T-helper 2 cell treated with Interferon-gamma antibody and Interleukin-4, amounts not matched to agents 5 μg/mL and 100 μg/mL, for 36 hours (primary cell): ENCODE measurements around the gene SRGAP1.

ENCODE experiments used
- DNase-seq: peaks from one replicate; pipeline ENCODE4 v3.0.0; 2021; ENCODE audit warnings: low spot score
- H3K27ac Mint-ChIP-seq: one replicate; pipeline ENCODE4 v1.8.0; 2021; ENCODE audit warnings: mild to moderate bottlenecking, mixed read lengths
- H3K27me3 Mint-ChIP-seq: one replicate; pipeline ENCODE4 v1.8.0; 2021; ENCODE audit warnings: low read depth, mixed read lengths
- H3K36me3 Mint-ChIP-seq: one replicate; pipeline ENCODE4 v1.8.0; 2021; ENCODE audit warnings: low read depth, mixed read lengths
- H3K4me1 Mint-ChIP-seq: one replicate; pipeline ENCODE4 v1.8.0; 2021; ENCODE audit warnings: low read depth, mixed read lengths
- H3K4me3 Mint-ChIP-seq: one replicate; pipeline ENCODE4 v1.8.0; 2022; ENCODE audit warnings: mild to moderate bottlenecking, moderate library complexity, mixed read lengths
- H3K9me3 Mint-ChIP-seq: one replicate; pipeline ENCODE4 v1.8.0; 2021; ENCODE audit warnings: mixed read lengths

SRGAP1 gene

DNA sequence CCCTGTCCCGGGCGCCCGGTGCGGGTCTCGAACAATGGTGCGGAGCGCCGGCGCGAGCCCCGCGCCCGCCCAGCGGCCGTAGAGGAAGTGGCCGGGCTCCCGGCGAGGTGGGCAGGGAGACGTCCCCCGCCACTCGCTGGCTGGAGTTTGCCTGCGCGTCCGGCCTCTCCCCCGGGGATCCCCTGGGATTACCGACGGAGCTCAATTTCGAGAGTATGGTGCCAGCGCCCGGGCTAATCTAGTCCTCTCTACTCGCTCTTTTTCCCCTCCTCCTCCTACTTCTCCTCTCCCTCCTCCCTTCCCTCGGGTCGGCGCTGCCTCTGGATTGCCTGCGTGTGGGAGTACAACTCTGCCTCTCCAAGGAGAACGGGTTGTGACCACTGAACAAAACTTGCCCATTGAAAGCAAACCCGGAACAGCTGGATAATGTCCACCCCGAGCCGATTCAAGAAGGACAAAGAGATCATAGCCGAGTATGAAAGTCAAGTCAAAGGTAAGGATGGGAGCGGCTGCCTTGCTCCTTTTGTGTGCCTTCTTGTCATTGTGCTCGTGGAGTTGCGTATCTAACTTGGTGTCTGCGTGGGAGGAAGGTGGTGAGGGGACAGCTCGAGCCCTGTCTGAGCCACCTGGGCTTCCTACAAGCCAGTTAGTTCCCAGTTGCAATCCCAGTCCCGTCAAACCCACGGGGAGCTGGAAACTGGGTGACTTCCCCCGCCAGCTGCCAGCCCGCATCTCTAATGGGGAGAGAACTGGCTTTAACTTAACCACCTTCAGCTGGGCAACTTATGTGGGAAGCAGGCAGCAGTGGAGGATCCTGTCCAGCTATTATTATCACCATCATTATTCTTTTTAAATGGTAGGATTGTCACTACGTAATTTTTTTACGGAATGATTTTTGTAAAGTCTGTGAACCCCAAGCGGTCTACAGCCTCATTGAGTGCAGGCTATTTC lies at the start of gene SRGAP1:
Gene SRGAP1 (plus strand): TSS at position 310 of the 951 bp plus-strand sequence. CDS start 117 bp downstream, at position 427.
- Mint-ChIP-seq H3K4me3 (peak within 1 kb of the TSS; percentile 92), H3K27me3 (peaks cover 42% of the 10 kb centered on the region), H3K36me3 (peaks cover 2% of the 10 kb centered on the region), H3K27ac (no peak within 1 kb of the TSS), H3K4me1 (peaks cover 10% of the 10 kb centered on the region), H3K9me3 (no peaks in the 10 kb centered on the region)
- DNase-seq = no peak

DNA sequence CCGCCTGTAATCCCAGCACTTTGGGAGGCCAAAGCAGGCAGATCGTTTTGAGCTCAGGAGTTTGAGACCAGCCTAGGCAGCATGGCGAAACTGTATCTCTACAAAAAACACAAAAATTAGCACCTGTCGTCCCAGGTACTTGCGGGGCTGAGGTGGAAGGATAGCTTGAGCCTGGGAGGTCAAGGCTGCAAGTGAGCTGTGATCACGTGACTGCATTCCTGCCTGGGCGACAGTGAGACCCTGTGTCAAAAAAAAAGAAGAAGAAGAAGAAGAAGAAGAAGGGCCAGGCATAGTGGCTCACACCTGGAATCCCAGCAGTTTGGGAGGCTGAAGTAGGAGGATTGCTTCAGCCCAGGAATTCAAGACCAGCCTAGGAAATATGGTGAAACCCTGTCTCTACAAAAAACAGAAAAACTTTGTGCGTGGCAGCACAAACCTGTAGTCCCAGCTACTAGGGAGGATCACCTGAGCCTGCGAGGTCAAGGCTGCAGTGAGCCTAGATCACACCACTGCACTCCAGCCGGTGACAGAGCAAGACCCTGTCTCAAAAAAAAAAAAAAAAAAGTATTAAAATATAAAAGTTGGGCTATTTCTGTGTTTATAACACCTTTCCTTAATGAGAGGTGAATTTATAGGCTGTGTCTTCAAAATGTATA lies 49.3 kb upstream of the SRGAP1 start:
- no peak overlapping the region for H3K27ac Mint-ChIP-seq
- DNase-seq = no peak

DNA sequence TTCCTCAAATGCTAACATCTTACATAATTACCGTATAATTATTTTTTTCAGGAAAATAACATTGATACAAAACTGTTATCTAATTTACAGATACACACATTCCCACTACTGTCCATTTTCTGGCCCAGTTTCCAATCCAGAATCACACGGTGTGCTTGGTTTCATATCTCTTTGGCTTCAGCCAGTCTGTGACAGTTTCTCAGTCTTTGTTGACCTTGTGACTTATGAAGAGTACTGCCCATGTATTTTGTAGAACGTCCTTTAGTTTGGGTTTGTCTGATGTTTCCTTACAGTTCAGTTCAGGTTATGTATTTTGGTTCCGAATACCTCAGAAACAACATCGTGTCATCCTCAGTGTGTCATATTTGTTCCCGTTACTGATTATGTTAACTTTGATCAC lies 48.6 kb upstream of the SRGAP1 start:
- Mint-ChIP-seq H3K9me3 (no peaks in the 10 kb centered on the region), H3K4me1 (no peaks in the 10 kb centered on the region), H3K4me3 (no peak overlapping the region), H3K27ac (no peak overlapping the region), H3K27me3 (no peaks in the 10 kb centered on the region), H3K36me3 (peaks cover 4% of the 10 kb centered on the region)
- DNase-seq = no peak

More for the DNA sequence above, 49.3 kb upstream of the SRGAP1 start:
- Mint-ChIP-seq H3K4me1 (no peaks in the 10 kb centered on the region), H3K4me3 (no peak overlapping the region), H3K36me3 (peaks cover 9% of the 10 kb centered on the region), H3K9me3 (no peaks in the 10 kb centered on the region), H3K27me3 (no peaks in the 10 kb centered on the region)

DNA sequence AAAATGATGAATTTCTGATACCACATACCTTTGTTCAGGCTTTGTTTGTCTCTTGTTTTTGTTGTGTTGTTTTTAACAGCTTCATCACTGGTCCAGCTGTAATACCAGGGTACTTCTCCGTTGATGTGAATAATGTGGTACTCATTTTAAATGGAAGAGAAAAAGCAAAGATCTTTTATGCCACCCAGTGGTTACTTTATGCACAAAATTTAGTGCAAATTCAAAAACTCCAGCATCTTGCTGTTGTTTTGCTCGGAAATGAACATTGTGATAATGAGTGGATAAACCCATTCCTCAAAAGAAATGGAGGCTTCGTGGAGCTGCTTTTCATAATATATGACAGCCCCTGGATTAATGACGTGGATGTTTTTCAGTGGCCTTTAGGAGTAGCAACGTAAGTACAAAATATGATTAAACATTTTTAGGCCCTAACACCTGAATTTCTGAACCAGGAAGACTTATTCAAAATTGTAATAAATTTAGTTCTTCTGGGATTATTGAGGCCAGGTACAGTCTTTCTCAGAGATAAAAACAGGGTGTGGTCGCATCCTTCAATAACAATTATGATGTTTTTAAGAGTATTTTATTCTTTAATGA lies 42.4 kb upstream of the SRGAP1 start:
- Mint-ChIP-seq H3K4me1 (no peaks in the 10 kb centered on the region), H3K9me3 (no peaks in the 10 kb centered on the region), H3K4me3 (no peak overlapping the region), H3K27ac (no peak overlapping the region), H3K27me3 (no peaks in the 10 kb centered on the region), H3K36me3 (peaks cover 3% of the 10 kb centered on the region)
- no peak for DNase-seq

DNA sequence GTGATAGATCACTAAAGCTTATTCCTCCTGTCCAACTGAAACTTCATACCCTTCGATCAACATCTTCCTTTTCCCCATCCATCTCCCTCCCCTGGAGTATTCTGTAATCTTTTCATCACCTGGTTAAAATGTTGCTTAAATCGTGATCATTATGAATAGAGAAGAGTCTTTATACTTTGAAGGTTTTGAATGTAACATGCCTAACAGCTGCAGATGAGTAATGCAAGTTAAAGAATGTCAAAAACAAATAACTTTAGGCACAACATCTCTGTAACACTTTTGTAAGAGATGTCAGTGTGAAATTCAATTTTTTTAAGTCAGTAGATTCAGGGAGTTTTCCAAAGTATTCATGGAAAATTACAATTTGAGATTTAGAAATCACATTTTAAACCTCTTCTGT lies 39.8 kb upstream of the SRGAP1 start:
- Mint-ChIP-seq H3K9me3 (no peaks in the 10 kb centered on the region), H3K4me3 (no peak overlapping the region), H3K27ac (no peak overlapping the region), H3K4me1 (peaks cover 4% of the 10 kb centered on the region), H3K36me3 (peaks cover 10% of the 10 kb centered on the region), H3K27me3 (no peaks in the 10 kb centered on the region)
- DNase-seq = no peak

DNA sequence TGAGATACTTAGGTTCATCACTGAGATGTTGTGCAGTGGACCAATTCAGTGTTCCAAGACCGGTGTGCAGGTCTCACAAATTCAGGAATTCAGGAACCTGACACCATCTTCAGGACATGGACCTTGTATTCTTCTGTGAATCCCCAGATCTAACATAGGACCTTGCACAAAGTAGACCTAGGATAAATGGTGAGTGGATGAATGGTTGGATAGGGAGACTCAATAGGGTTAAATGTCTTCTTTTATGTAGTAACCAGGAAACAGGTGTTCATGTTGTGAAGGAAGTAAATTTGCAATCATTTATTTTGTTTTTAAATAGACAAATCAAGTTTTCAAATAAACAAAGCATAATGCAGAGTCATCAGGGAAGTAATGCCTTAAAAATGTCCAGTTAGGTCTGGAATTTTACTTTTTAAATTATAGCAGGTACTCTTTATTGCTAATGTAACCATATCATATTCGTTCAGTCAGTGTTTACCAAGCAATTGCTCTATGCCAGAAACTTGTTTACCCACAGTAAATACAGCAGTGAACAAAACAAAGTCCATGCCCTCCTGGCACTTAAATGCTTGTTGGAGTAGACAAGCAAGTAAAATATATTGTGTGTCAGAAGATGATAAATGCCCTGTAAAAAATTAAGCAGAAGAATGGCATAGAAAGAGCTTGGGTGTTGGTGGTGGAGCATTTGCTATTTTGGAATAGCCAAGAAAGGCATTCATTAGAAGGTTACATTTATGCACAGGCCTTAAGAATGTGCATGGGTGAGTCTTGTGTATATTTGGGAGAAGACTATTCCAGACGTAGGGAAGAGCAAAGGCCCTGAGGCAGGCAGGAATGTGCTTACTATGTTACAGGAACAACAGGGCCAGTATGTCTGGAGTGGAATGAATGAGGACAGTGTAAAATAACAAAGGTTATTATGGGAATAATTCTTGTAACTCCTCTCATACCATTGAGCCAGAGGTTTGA lies 38.5 kb upstream of the SRGAP1 start:
- H3K27me3 Mint-ChIP-seq = no peaks in the 10 kb centered on the region
- H3K9me3 Mint-ChIP-seq = no peaks in the 10 kb centered on the region
- DNase-seq = no peak
- no peak overlapping the region for H3K4me3 Mint-ChIP-seq
- H3K4me1 Mint-ChIP-seq = peaks cover 4% of the 10 kb centered on the region
- H3K27ac Mint-ChIP-seq = no peak overlapping the region
- peaks cover 10% of the 10 kb centered on the region for H3K36me3 Mint-ChIP-seq

DNA sequence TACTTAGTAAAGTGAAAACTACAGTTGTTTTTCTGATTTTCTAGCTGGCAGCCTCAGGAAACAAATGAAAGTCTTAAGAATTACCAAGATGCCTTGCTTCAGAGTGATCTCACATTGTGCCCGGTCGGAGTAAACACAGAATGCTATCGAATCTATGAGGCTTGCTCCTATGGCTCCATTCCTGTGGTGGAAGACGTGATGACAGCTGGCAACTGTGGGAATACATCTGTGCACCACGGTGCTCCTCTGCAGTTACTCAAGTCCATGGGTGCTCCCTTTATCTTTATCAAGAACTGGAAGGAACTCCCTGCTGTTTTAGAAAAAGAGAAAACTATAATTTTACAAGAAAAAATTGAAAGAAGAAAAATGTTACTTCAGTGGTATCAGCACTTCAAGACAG lies 35.9 kb upstream of the SRGAP1 start:
- DNase-seq = no peak
- H3K27ac Mint-ChIP-seq = no peak overlapping the region
- peaks cover 7% of the 10 kb centered on the region for H3K36me3 Mint-ChIP-seq
- H3K4me1 Mint-ChIP-seq = peaks cover 10% of the 10 kb centered on the region
- no peak overlapping the region for H3K4me3 Mint-ChIP-seq
- H3K9me3 Mint-ChIP-seq = no peaks in the 10 kb centered on the region
- H3K27me3 Mint-ChIP-seq = no peaks in the 10 kb centered on the region

DNA sequence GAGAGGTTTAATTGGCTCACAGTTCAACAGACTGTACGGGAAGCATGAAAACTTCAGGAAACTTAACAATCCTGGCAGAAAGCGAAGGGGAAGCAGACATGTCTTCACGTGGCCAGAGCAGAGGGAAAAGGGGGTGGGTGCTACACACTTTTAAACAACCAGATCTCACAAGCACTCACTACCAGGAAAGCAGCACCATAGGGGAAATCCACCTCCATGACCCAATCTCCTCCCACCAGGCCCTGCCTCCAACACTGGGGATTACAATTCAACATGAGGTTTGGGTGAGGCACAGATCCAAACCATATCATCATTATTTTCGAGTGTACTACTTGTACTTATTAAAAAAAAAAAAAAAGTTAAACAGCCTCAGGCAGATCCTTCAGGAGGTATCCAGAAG lies 34.9 kb upstream of the SRGAP1 start:
- no peak for DNase-seq
- no peaks in the 10 kb centered on the region for H3K9me3 Mint-ChIP-seq
- peaks cover 7% of the 10 kb centered on the region for H3K36me3 Mint-ChIP-seq
- H3K4me1 Mint-ChIP-seq = peaks cover 15% of the 10 kb centered on the region
- H3K4me3 Mint-ChIP-seq = no peak overlapping the region
- no peak overlapping the region for H3K27ac Mint-ChIP-seq
- H3K27me3 Mint-ChIP-seq = no peaks in the 10 kb centered on the region

DNA sequence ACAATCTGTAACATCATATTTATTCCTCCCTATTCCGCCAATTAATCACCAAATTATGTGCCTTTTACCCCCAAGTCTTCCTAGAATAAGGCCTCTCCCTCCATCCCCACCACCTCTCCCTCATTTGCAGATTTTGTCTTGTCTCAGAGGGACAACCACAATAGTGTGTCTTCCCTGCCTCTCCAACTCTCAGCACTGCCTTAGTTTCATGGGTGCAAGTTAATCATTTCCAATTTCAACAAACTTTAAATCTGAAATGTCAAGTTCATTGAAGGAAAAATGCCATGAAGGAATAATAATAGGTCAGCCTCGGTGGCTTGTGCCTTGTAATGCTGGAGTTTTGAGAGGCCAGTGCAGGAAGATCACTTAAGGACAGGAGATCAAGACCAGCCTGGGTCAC lies 33.2 kb upstream of the SRGAP1 start:
- Mint-ChIP-seq H3K27ac (no peak overlapping the region), H3K27me3 (no peaks in the 10 kb centered on the region), H3K4me3 (no peak overlapping the region), H3K9me3 (peaks cover 2% of the 10 kb centered on the region), H3K4me1 (peaks cover 28% of the 10 kb centered on the region), H3K36me3 (peaks cover 7% of the 10 kb centered on the region)
- no peak for DNase-seq

DNA sequence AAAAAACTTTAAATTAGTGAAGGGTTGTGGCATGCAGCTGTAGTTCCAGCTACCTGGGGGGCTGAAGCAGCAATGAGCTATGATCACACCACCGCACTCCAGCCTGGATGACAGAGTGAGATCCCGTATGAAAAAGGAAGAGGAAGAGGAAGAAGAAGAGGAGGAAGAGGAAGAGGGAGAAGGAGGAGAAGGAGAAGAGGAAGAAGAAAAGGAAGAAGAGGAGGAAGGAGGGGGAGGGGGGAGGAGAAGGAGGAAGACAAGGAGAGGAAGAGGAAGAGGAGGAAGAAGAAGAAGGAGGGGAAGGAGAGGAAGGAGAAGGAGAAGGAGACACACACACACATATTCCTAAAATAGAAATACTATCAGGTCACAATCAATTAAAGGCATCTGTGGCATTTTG lies 32.7 kb upstream of the SRGAP1 start:
- peaks cover 3% of the 10 kb centered on the region for H3K9me3 Mint-ChIP-seq
- H3K36me3 Mint-ChIP-seq = peaks cover 7% of the 10 kb centered on the region
- H3K4me3 Mint-ChIP-seq = no peak overlapping the region
- no peaks in the 10 kb centered on the region for H3K27me3 Mint-ChIP-seq
- DNase-seq = no peak
- peak overlapping the region; percentile 16 for H3K27ac Mint-ChIP-seq
- H3K4me1 Mint-ChIP-seq = peaks cover 28% of the 10 kb centered on the region

DNA sequence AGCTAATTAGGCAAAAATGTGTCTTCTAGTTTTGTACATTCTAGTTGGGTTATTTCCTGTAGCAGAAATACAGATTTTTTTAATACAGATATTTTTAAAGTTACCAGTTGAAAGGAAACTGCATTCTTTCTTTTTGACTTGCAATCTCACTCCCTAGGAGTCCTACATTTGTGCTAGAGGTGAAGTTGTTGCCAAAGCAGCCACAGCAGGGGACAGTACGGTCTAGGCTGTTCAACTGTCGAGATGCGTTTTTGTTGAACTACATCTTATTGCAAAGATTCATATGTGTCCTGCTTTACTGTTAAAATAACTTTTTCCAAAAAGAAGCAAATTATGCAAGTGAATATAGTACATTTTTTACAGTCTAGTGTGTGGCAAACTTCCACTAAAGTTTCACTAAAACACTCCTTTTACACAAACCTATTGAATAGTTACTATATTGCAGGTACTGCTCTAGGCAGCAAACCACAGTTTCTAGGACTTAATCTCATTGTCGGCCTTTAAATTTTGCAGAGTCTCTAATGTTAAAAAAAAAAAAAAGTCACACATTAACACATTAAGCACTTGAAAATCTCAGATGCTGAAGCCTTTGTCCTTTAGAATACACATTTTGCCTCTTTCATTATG lies 30.2 kb upstream of the SRGAP1 start:
- DNase-seq = no peak
- no peaks in the 10 kb centered on the region for H3K27me3 Mint-ChIP-seq
- peaks cover 11% of the 10 kb centered on the region for H3K36me3 Mint-ChIP-seq
- H3K9me3 Mint-ChIP-seq = peaks cover 19% of the 10 kb centered on the region
- H3K4me1 Mint-ChIP-seq = peaks cover 28% of the 10 kb centered on the region
- peak overlapping the region; percentile 34 for H3K27ac Mint-ChIP-seq
- peak overlapping the region; percentile 46 for H3K4me3 Mint-ChIP-seq

DNA sequence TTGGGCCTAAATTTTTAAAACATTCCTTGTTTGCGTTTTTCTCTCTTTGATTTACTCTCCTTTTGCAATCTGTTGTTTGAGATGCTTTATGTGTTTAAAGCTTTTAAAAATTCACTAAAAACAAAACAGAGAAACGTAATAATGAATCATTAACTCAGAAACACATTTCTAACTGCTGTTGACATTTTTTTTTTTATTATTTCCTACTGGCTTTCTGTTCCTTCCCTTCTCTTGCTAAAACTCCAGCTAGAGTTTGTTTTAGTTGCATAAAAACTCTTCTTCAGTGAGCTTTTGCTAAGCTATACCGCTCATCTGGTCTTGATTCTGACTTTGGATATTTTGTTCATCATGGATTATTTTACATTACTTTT lies 29.0 kb upstream of the SRGAP1 start:
- peaks cover 24% of the 10 kb centered on the region for H3K4me1 Mint-ChIP-seq
- no peak overlapping the region for H3K27ac Mint-ChIP-seq
- peaks cover 31% of the 10 kb centered on the region for H3K9me3 Mint-ChIP-seq
- no peaks in the 10 kb centered on the region for H3K27me3 Mint-ChIP-seq
- H3K36me3 Mint-ChIP-seq = peaks cover 9% of the 10 kb centered on the region
- H3K4me3 Mint-ChIP-seq = peak overlapping the region; percentile 11
- DNase-seq = no peak

DNA sequence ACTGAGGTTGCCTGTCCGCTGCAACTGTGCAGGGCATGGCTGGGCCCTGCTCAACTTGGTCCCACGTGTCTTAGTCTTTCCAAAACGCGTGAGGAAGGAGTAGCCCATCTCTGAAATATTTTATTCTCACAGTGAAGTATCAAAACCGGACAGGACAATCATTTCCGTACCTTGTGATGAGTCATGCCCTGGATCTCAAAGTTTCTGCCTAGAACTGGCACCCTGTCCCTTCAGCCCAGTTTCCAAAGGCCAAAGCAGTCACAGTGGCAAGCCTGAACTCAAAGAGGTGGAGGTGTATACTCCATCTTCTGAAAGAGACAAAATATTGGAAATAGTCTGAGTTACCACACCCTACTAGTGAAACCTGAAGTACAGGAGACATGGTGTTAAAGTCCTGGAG lies 28.5 kb upstream of the SRGAP1 start:
- DNase-seq = no peak

More for the DNA sequence above, 28.5 kb upstream of the SRGAP1 start:
- Mint-ChIP-seq H3K27ac (no peak overlapping the region), H3K9me3 (peaks cover 31% of the 10 kb centered on the region), H3K4me3 (peak overlapping the region; percentile 11), H3K36me3 (peaks cover 9% of the 10 kb centered on the region), H3K4me1 (peaks cover 24% of the 10 kb centered on the region), H3K27me3 (no peaks in the 10 kb centered on the region)
